ENCODE measurements around the gene EFCAB6.

- no peak for TF ChIP-seq CTCF (IDR thresholded peaks at IDR 0.05)
- TF ChIP-seq POLR2A (IDR thresholded peaks at IDR 0.05) = no peak
These were observed 305.6 kb downstream of the EFCAB6 start for GRCh38 chr22:43506487-43506886.
